GM10266 (cell line): ENCODE results near the gene ZNRF4.

Experiments used
- DNase-seq: peaks from one replicate; pipeline ENCODE4 v3.0.0; 2012; ENCODE audit errors: extremely low spot score
- CTCF ChIP-seq: IDR thresholded peaks from 2 replicates; pipeline ENCODE4 v1.5.1; 2012; ENCODE audit warnings: mild to moderate bottlenecking, low read depth; ENCODE audit not compliant: control insufficient read depth, insufficient read depth; ENCODE audit errors: missing control alignments

The ZNRF4 gene

GRCh38 chr19:5451494-5451893 is 3.7 kb upstream of the ZNRF4 start:
- no peak for DNase-seq
- TF ChIP-seq CTCF: no peak

GRCh38 chr19:5452594-5453565 is 2.3 kb upstream of the ZNRF4 start:
- no peak for TF ChIP-seq CTCF
- DNase-seq: no peak

- DNase-seq: no peak
- no peak for TF ChIP-seq CTCF
Observed at GRCh38 chr19:5454743-5455142, 474 bp upstream of the ZNRF4 start.

GRCh38 chr19:5456130-5456840 is 1.1 kb downstream of the ZNRF4 start:
- TF ChIP-seq CTCF: no peak
- DNase-seq: no peak

- TF ChIP-seq CTCF: no peak
- DNase-seq: no peak
Observed at GRCh38 chr19:5456841-5457200, 1.6 kb downstream of the ZNRF4 start.

- TF ChIP-seq CTCF: no peak
- DNase-seq: no peak
Observed at GRCh38 chr19:5457709-5458108, 2.5 kb downstream of the ZNRF4 start.

GRCh38 chr19:5458420-5458819 is 3.2 kb downstream of the ZNRF4 start:
- TF ChIP-seq CTCF: no peak
- DNase-seq: no peak
